ENCODE measurements around the gene TAF1C.

TAF1C gene

GRCh38 chr16:84174396-84174795 lies 12.5 kb downstream of the TAF1C start:
- H3K79me2 ChIP-seq (ENCODE audit: insufficient read depth, low read length): no peaks in the 10 kb centered on the region
- H3K27me3 ChIP-seq (ENCODE audit: insufficient read depth, low read length, poor library complexity): no peaks in the 10 kb centered on the region
- H2AFZ ChIP-seq (ENCODE audit: low read depth, low read length): no peak overlapping the region
- H4K20me1 ChIP-seq (ENCODE audit: insufficient read depth, low read length): peaks cover 6% of the 10 kb centered on the region; the same call in 1 of the 2 replicates
- H3K4me2 ChIP-seq (ENCODE audit: insufficient read depth, low read length): no peak overlapping the region
- H3K27ac ChIP-seq (ENCODE audit: low read length): no peak overlapping the region
- TF ChIP-seq EZH2 (IDR thresholded peaks at IDR 0.05; ENCODE audit: borderline replicate concordance, low read depth, low read length, severe bottlenecking): no peak
- no peak for TF ChIP-seq CTCF (IDR thresholded peaks at IDR 0.05; ENCODE audit: borderline replicate concordance, extremely low read depth, low read length, poor library complexity, severe bottlenecking)
- DNase-seq: no peak
- H3K4me3 ChIP-seq (ENCODE audit: low read depth in 1 of 2, low read length in 2 of 2): no peak overlapping the region
- no peak overlapping the region for H3K9ac ChIP-seq (ENCODE audit: low read depth, low read length)
- H3K4me1 ChIP-seq (ENCODE audit: insufficient read depth, low read length): peaks cover 7% of the 10 kb centered on the region
- peaks cover 19% of the 10 kb centered on the region for H3K36me3 ChIP-seq (ENCODE audit: insufficient read depth, low read length)
- no peak for ATAC-seq (ENCODE audit: insufficient read depth, low read depth)
- H3K9me3 ChIP-seq (ENCODE audit: insufficient read depth, low read length, severe bottlenecking): no peaks in the 10 kb centered on the region

GRCh38 chr16:84169765-84170310 lies 17.0 kb downstream of the TAF1C start:
- H4K20me1 ChIP-seq (ENCODE audit: insufficient read depth, low read length): no peaks in the 10 kb centered on the region
- DNase-seq (no peak), ATAC-seq (ENCODE audit: insufficient read depth, low read depth) (no peak)
- H3K27ac ChIP-seq (ENCODE audit: low read length): no peak overlapping the region
- no peaks in the 10 kb centered on the region for H3K9me3 ChIP-seq (ENCODE audit: insufficient read depth, low read length, severe bottlenecking)
- no peak overlapping the region for H3K4me3 ChIP-seq (ENCODE audit: low read depth in 1 of 2, low read length in 2 of 2)
- no peaks in the 10 kb centered on the region for H3K36me3 ChIP-seq (ENCODE audit: insufficient read depth, low read length)
- H3K27me3 ChIP-seq (ENCODE audit: insufficient read depth, low read length, poor library complexity): peaks cover 2% of the 10 kb centered on the region
- TF ChIP-seq CTCF (IDR thresholded peaks at IDR 0.05; ENCODE audit: borderline replicate concordance, extremely low read depth, low read length, poor library complexity, severe bottlenecking): no peak
- TF ChIP-seq EZH2 (IDR thresholded peaks at IDR 0.05; ENCODE audit: borderline replicate concordance, low read depth, low read length, severe bottlenecking): no peak
- H3K79me2 ChIP-seq (ENCODE audit: insufficient read depth, low read length): no peaks in the 10 kb centered on the region
- H3K4me2 ChIP-seq (ENCODE audit: insufficient read depth, low read length): no peak overlapping the region
- H3K4me1 ChIP-seq (ENCODE audit: insufficient read depth, low read length): no peaks in the 10 kb centered on the region
- H2AFZ ChIP-seq (ENCODE audit: low read depth, low read length): no peak overlapping the region
- H3K9ac ChIP-seq (ENCODE audit: low read depth, low read length): no peak overlapping the region

- DNase-seq: no peak
- Histone ChIP-seq H3K9ac (ENCODE audit: low read depth, low read length) (no peak overlapping the region), H3K79me2 (ENCODE audit: insufficient read depth, low read length) (no peaks in the 10 kb centered on the region), H3K4me1 (ENCODE audit: insufficient read depth, low read length) (no peaks in the 10 kb centered on the region), H3K36me3 (ENCODE audit: insufficient read depth, low read length) (no peaks in the 10 kb centered on the region), H4K20me1 (ENCODE audit: insufficient read depth, low read length) (no peaks in the 10 kb centered on the region), H3K27ac (ENCODE audit: low read length) (no peak overlapping the region), H3K27me3 (ENCODE audit: insufficient read depth, low read length, poor library complexity) (peaks cover 6% of the 10 kb centered on the region), H3K4me3 (ENCODE audit: low read depth in 1 of 2, low read length in 2 of 2) (no peak overlapping the region), H2AFZ (ENCODE audit: low read depth, low read length) (no peak overlapping the region), H3K9me3 (ENCODE audit: insufficient read depth, low read length, severe bottlenecking) (no peaks in the 10 kb centered on the region), H3K4me2 (ENCODE audit: insufficient read depth, low read length) (no peak overlapping the region)
- no peak for TF ChIP-seq CTCF (IDR thresholded peaks at IDR 0.05; ENCODE audit: borderline replicate concordance, extremely low read depth, low read length, poor library complexity, severe bottlenecking)
- TF ChIP-seq EZH2 (IDR thresholded peaks at IDR 0.05; ENCODE audit: borderline replicate concordance, low read depth, low read length, severe bottlenecking): no peak
- ATAC-seq (ENCODE audit: insufficient read depth, low read depth): no peak
Measured at GRCh38 chr16:84166796-84167695, 19.8 kb downstream of the TAF1C start.

Measured in DND-41 (cell line).